HepG2 (cell line): ENCODE results near the gene TRNT1. TPM values are rescaled to one million over a fixed set of nuclear protein-coding genes. Genes with fewer than 3 reads are reported as not detected.

Experiments
- ATAC-seq: fragments of 200-7000 bp; cut with Tn5 transposase; 3 replicates; pipeline ENCODE4 v1.9.1; 2020; ENCODE audit warnings: mild to moderate bottlenecking, moderate library complexity
- BruUV-seq: library from RNA; stranded (reverse); fragments of 400-500 nt; replicated peaks from 2 replicates; lab custom pipeline; 2021; lab: Mats Ljungman, UMichigan
- CTCF ChIA-PET: fragments of 300-600 bp; formaldehyde crosslinking; extraction: SDS; loops from one replicate; lab custom pipeline; 2021; ENCODE audit warnings: low total read pairs, inconsistent platforms, low intra/inter-chr PET ratio; lab: Yijun Ruan, JAX
- POLR2A ChIA-PET: fragments of 350-600 bp; sonication (Branson Sonifier 250); formaldehyde crosslinking; loops from one replicate; lab custom pipeline; 2020; ENCODE audit warnings: antibody characterized with exemption, inconsistent platforms; lab: Yijun Ruan, JAX
- DNase-seq: peaks from one replicate; pipeline ENCODE4 v3.0.0-alpha.2; 2015; ENCODE audit warnings: low spot score
- FAIRE-seq: peaks from 3 replicates; lab custom pipeline; 2011; peaks lifted over from hg19 to GRCh38; lab: Jason Lieb, UNC
- H2AFZ ChIP-seq: one replicate; pipeline ENCODE4 v1.6.1; 2011; ENCODE audit warnings: low read length, inconsistent platforms
- H3K27ac ChIP-seq: fragments of 300-600 bp; 3 replicates; pipeline ENCODE4 v1.8.0; 2011; ENCODE audit warnings: mixed run types, mild to moderate bottlenecking, mixed read lengths, low read length, inconsistent platforms; ENCODE audit not compliant: insufficient read depth; ENCODE audit errors: extremely low read length
- H3K27me3 ChIP-seq, 2 experiments: fragments of 200-600 bp in 1 of 2; 2 replicates in 1 of 2; 3 replicates in 1 of 2; pipeline versions ENCODE4 v1.6.0 to v1.8.0; 2011; ENCODE audit warnings: low read length in 2 of 2, mild to moderate bottlenecking in 2 of 2, moderate library complexity in 2 of 2, inconsistent platforms in 1 of 2; ENCODE audit not compliant: insufficient read depth in 2 of 2, control insufficient read depth in 1 of 2
- H3K36me3 ChIP-seq, 2 experiments: fragments of 200-600 bp in 1 of 2; replicated peaks in 1 of 2; 2 replicates in 1 of 2; 3 replicates in 1 of 2; pipeline versions ENCODE4 v1.5.1 to v1.8.0; 2011; ENCODE audit warnings: low read length in 2 of 2, inconsistent platforms in 1 of 2; ENCODE audit not compliant: insufficient read depth in 2 of 2, control insufficient read depth in 1 of 2
- H3K4me1 ChIP-seq: 2 replicates; pipeline ENCODE4 v1.5.1; 2012; ENCODE audit warnings: low read length, inconsistent platforms; ENCODE audit not compliant: insufficient read depth
- H3K4me2 ChIP-seq: 2 replicates; pipeline ENCODE4 v1.6.0; 2011; ENCODE audit warnings: low read depth, low read length, inconsistent platforms
- H3K4me3 ChIP-seq, 3 experiments: fragments of 200-600 bp in 1 of 3; sonication (generic), shearing (Covaris generic) in 1 of 3; replicated peaks in 1 of 3; 2 replicates each; pipeline ENCODE4 v1.5.1; 2011 to 2016; ENCODE audit warnings: low read length in 3 of 3, inconsistent platforms in 2 of 3, low read depth in 2 of 3, mild to moderate bottlenecking in 2 of 3, control low read depth in 1 of 3, mixed read lengths in 1 of 3; ENCODE audit not compliant: insufficient read depth in 1 of 3
- H3K79me2 ChIP-seq: one replicate; pipeline ENCODE4 v1.6.1; 2011; ENCODE audit warnings: low read length, inconsistent platforms; ENCODE audit not compliant: insufficient read depth
- H3K9ac ChIP-seq: 2 replicates; pipeline ENCODE4 v1.6.0; 2011; ENCODE audit warnings: mild to moderate bottlenecking, low read depth, low read length, inconsistent platforms; ENCODE audit not compliant: insufficient read depth
- H3K9me3 ChIP-seq: 2 replicates; pipeline ENCODE4 v1.5.1; 2012; ENCODE audit warnings: mild to moderate bottlenecking, low read length
- H4K20me1 ChIP-seq: 2 replicates; pipeline ENCODE4 v1.6.0; 2011; ENCODE audit warnings: inconsistent platforms, mild to moderate bottlenecking, low read length, moderate library complexity; ENCODE audit not compliant: insufficient read depth
- DZIP1 ChIP-seq: sonication (generic); formaldehyde crosslinking; IDR thresholded peaks from 2 replicates; pipeline ENCODE4 v1.5.0; 2020; ENCODE audit warnings: mild to moderate bottlenecking, missing genetic modification reagents
- GATAD1 ChIP-seq: IDR thresholded peaks from 2 replicates; pipeline ENCODE4 v1.6.1; 2016; ENCODE audit warnings: missing genetic modification reagents, missing compliant biosample characterization
- MAFK ChIP-seq, 2 experiments: IDR thresholded peaks in 1 of 2; conservative IDR thresholded peaks in 1 of 2; 2 replicates each; pipeline ENCODE4 v1.6.1; 2011; ENCODE audit warnings: improper control_type of control experiment in 2 of 2, low read length in 2 of 2
- NFKBIZ ChIP-seq: IDR thresholded peaks from 2 replicates; pipeline ENCODE4 v1.6.1; 2018; ENCODE audit warnings: missing genetic modification reagents, missing compliant biosample characterization
- SNAPC5 ChIP-seq: sonication (generic); formaldehyde crosslinking; IDR thresholded peaks from 2 replicates; pipeline ENCODE4 v1.8.1; 2023; ENCODE audit warnings: mild to moderate bottlenecking, missing genetic modification reagents, borderline replicate concordance
- SRSF1 ChIP-seq: fragments of 200-400 bp; formaldehyde crosslinking; optimal IDR thresholded peaks from 2 replicates; pipeline ENCODE3; 2017; ENCODE audit warnings: mild to moderate bottlenecking, low read depth, low read length, moderate library complexity
- ZBTB38 ChIP-seq: sonication (generic); formaldehyde crosslinking; IDR thresholded peaks from 2 replicates; pipeline ENCODE4 v1.5.1; 2020; ENCODE audit warnings: mild to moderate bottlenecking, missing genetic modification reagents
- ZNF441 ChIP-seq: sonication (generic); formaldehyde crosslinking; IDR thresholded peaks from 2 replicates; pipeline ENCODE4 v1.7.0; 2021; ENCODE audit warnings: missing genetic modification reagents, borderline replicate concordance
- ZNF558 ChIP-seq: sonication (generic); formaldehyde crosslinking; IDR thresholded peaks from 2 replicates; pipeline ENCODE4 v1.9.0; 2022; ENCODE audit warnings: mild to moderate bottlenecking, missing genetic modification reagents, borderline replicate concordance
- ZNF670 ChIP-seq: sonication (generic); formaldehyde crosslinking; IDR thresholded peaks from 2 replicates; pipeline ENCODE4 v1.8.0; 2022; ENCODE audit warnings: mild to moderate bottlenecking, missing genetic modification reagents, borderline replicate concordance
- ZSCAN21 ChIP-seq: sonication (generic); formaldehyde crosslinking; IDR thresholded peaks from 2 replicates; pipeline ENCODE4 v1.8.0; 2022; ENCODE audit warnings: mild to moderate bottlenecking, missing genetic modification reagents, moderate library complexity, borderline replicate concordance
- WGBS: methylation state at CpG from one replicate; pipeline ENCODE4 v1.1.6; 2017; ENCODE audit warnings: low lambda C conversion rate; 5-methylcytosine and 5-hydroxymethylcytosine counted together
- in situ Hi-C: cut with HindIII; loops from 2 replicates; pipeline ENCODE4 v1.10.0; 2017; ENCODE audit warnings: low pct_unique_long_range_greater_than_20kb; ENCODE audit not compliant: extremely low pct_ligation_motif_present
- intact Hi-C: fragments of 100-400 bp; cut with micrococcal nuclease; formaldehyde crosslinking; loops from one replicate; pipeline ENCODE4 v1.10.0; 2022; ENCODE audit not compliant: unreplicated experiment
- polyA plus RNA-seq, 8 experiments: library from polyadenylated mRNA; depleted of rRNA in 3 of 8; stranded (reverse) in 7 of 8; unstranded in 1 of 8; fragments of >200 nt; fragmentation: Illumina TruSeq in 4 of 8; extraction: Trizol in 4 of 8; gene quantifications; 2 replicates each; pipeline versions ENCODE4 v1.2.1 to v1.2.3, GENCODE V29; 2011 to 2016; ENCODE audit warnings: low read depth in 4 of 8, missing spikeins in 1 of 8, mixed read lengths in 1 of 8; ENCODE audit not compliant: insufficient read depth in 1 of 8
- total RNA-seq, 5 experiments: library from RNA; depleted of rRNA; stranded (reverse); fragments of >200 nt; fragmentation: Illumina TruSeq; extraction: Trizol; gene quantifications; 2 replicates each; pipeline ENCODE4 v1.2.3, GENCODE V29; 2016; ENCODE audit warnings: low read depth in 1 of 5

TRNT1 gene
- total and polyA plus RNA-seq, 2 of the 13 experiments (the other 11 are each of a cell fraction or from before 2014, with no cell fraction given): 9.4 to 27.7 TPM

DNA sequence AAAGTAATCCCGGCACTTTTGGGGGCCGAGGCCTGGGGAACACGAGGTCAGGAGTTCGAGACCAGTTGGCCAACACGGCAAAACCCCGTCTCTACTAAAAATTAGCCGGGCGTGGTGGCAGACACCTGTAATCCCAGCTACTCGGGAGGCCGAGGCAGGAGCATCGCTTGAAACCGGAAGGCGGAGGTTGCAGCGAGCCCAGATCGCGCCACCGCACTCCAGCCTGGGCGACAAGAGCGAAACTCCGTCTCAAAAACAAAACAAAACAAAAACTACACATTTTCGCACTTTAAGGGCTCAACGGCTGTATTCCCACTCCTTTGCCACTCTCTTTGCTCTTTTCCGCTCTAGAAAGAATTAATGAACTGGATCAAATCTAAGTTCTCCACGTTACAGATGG, 763 bp upstream of the TRNT1 start:
- H3K27me3 ChIP-seq: no peaks in the 10 kb centered on the region; a peak in 1 of 5 replicates
- peak overlapping the region; percentile 94 for H3K9ac ChIP-seq
- peaks cover 32% of the 10 kb centered on the region for H3K4me1 ChIP-seq
- no peaks in the 10 kb centered on the region for H3K9me3 ChIP-seq
- intact Hi-C loops: loop anchor here (1.0 kb wide), 1 partner anchor 53 kb away; the partner anchor contains the start of gene CRBN
- ATAC-seq (no peak), DNase-seq (no peak), FAIRE-seq (no peak)
- TF ChIP-seq GATAD1 (CRISPR knock-in tag): no peak
- TF ChIP-seq SNAPC5 (CRISPR knock-in tag): no peak
- TF ChIP-seq ZSCAN21: no peak
- no peak for TF ChIP-seq MAFK (conservative IDR thresholded peaks at IDR 0.05 in 1 of 2, IDR thresholded peaks at IDR 0.05 in 1 of 2; ENCODE audit: low read length in 2 of 2)
- no peak for TF ChIP-seq SRSF1
- no peak for TF ChIP-seq DZIP1 (CRISPR knock-in tag)
- TF ChIP-seq NFKBIZ (CRISPR knock-in tag): no peak
- TF ChIP-seq ZNF441 (CRISPR knock-in tag): peak; percentile 15; the same call in 1 of the 2 replicates
- peak; percentile 8; the same call in 1 of the 2 replicates for TF ChIP-seq ZNF670 (CRISPR knock-in tag)
- TF ChIP-seq ZNF558 (CRISPR knock-in tag): 0 out of 2 replicates have a peak, but pooled peaks have one; percentile 6
- TF ChIP-seq ZBTB38 (CRISPR knock-in tag): peak; percentile 66; the same call in 1 of the 2 replicates
- BruUV-seq: TSS peak; percentile 90
- ChIA-PET POLR2A (no interaction called here), CTCF (no interaction called here)
- peak overlapping the region; percentile 74 for H3K4me2 ChIP-seq
- peaks cover 7 to 19% of the 10 kb centered on the region in 2 experiments; a peak in 3 of 5 replicates for H3K36me3 ChIP-seq
- peak overlapping the region; percentile 77 for H3K27ac ChIP-seq
- 84% methylated on average over 20 of the region's 24 CpGs for WGBS
- H3K4me3 ChIP-seq: peak overlapping the region; percentile 61 to 99 (median 91)
- H3K79me2 ChIP-seq: peaks cover 22% of the 10 kb centered on the region
- in situ Hi-C loops: no loop called here
- H2AFZ ChIP-seq: peak overlapping the region; percentile 49
- no peaks in the 10 kb centered on the region for H4K20me1 ChIP-seq
